Measurements from ENCODE around the gene FEM1A.

FEM1A gene

DNA sequence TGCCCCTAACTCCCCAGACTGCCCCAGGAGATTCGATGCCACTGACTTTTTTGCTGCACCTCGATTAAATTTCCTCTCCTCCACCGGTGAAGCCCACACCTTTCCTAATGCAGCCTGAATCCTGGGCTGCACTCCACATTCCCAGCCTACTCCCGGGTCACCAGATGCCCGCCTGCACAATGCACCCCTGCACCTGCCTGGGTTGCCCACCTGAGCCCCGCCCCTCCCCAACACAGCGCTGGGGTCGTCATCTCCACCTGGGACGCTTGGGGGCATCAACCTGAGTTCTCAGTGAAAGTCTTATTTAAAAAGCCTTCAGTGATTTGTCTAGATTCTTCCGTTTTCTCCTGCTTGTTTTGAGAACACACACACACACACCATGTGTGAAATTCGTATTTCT, 43.3 kb upstream of the FEM1A start:
- ChIA-PET CTCF (no interaction called here), POLR2A (no interaction called here)
- TF ChIP-seq, protein P1, sequence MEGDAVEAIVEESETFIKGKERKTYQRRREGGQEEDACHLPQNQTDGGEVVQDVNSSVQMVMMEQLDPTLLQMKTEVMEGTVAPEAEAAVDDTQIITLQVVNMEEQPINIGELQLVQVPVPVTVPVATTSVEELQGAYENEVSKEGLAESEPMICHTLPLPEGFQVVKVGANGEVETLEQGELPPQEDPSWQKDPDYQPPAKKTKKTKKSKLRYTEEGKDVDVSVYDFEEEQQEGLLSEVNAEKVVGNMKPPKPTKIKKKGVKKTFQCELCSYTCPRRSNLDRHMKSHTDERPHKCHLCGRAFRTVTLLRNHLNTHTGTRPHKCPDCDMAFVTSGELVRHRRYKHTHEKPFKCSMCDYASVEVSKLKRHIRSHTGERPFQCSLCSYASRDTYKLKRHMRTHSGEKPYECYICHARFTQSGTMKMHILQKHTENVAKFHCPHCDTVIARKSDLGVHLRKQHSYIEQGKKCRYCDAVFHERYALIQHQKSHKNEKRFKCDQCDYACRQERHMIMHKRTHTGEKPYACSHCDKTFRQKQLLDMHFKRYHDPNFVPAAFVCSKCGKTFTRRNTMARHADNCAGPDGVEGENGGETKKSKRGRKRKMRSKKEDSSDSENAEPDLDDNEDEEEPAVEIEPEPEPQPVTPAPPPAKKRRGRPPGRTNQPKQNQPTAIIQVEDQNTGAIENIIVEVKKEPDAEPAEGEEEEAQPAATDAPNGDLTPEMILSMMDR (IDR thresholded peaks at IDR 0.05; ENCODE audit: control extremely low read depth, extremely low read depth, low read depth, missing control alignments), result no peak
- no peak for DNase-seq (ENCODE audit: extremely low spot score)

GRCh38 chr19:4748589-4748988, 42.9 kb upstream of the FEM1A start:
- POLR2A ChIA-PET, result no interaction called here
- DNase-seq (ENCODE audit: extremely low spot score), result no peak
- CTCF ChIA-PET, result interaction anchor here (1.1 kb wide), 1 partner anchor 14 kb away, joined by 4 read pairs; no protein-coding TSS in a partner anchor

DNA sequence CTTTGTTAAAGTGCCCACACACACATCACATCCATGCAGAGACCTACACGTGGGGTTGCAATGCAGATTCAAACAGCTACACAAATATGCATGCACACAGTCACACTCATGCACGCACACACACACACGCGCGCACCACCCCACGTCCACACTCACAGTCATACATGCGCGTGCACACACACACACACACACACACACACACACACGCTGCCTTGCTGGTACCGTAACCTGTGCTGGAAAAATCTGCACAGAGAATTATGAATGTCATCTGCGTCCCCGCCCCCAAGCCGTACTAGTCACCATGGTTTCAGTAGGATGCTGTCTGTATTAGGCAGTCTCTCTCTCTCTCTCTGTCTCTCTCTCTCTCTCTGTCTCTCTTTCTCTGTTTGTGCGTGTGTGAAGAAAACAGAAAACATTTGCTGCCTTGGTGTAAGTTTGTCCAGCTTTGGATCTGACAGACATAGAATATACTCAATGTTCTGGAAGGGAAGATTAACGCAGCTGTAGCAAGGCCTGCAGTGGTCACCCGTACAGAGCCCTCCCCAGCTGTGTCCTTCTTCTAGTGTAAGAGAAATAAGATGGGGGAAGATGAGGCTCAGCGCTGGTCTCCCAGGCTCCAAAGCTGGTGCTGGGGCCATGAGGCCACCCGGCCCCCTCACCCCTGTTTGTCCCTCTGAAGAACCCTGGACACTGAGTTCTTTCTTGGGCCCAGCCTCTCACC, 41.5 kb upstream of the FEM1A start:
- ChIA-PET CTCF (interaction anchor here (0.8 to 1.1 kb wide), 2 partner anchors 12 to 19 kb away, joined by 3 to 4 read pairs; no protein-coding TSS in a partner anchor), POLR2A (interaction anchor here (0.5 kb wide), 1 partner anchor 1688 kb away, joined by 5 read pairs; no protein-coding TSS in a partner anchor)
- no peak for DNase-seq (ENCODE audit: extremely low spot score)
- TF ChIP-seq, protein P1 (IDR thresholded peaks at IDR 0.05; ENCODE audit: control extremely low read depth, extremely low read depth, low read depth, missing control alignments), result no peak

More at GRCh38 chr19:4748589-4748988, 42.9 kb upstream of the FEM1A start:
- TF ChIP-seq, protein P1 (IDR thresholded peaks at IDR 0.05; ENCODE audit: control extremely low read depth, extremely low read depth, low read depth, missing control alignments), result no peak

GRCh38 chr19:4754248-4754647, 37.3 kb upstream of the FEM1A start:
- TF ChIP-seq, protein P1 (IDR thresholded peaks at IDR 0.05; ENCODE audit: control extremely low read depth, extremely low read depth, low read depth, missing control alignments), result no peak
- POLR2A ChIA-PET, result no interaction called here
- CTCF ChIA-PET, result interaction anchor here (0.6 to 1.0 kb wide), 3 partner anchors 9 to 129 kb away, joined by 3 read pairs; no protein-coding TSS in a partner anchor
- DNase-seq (ENCODE audit: extremely low spot score), result no peak

DNA sequence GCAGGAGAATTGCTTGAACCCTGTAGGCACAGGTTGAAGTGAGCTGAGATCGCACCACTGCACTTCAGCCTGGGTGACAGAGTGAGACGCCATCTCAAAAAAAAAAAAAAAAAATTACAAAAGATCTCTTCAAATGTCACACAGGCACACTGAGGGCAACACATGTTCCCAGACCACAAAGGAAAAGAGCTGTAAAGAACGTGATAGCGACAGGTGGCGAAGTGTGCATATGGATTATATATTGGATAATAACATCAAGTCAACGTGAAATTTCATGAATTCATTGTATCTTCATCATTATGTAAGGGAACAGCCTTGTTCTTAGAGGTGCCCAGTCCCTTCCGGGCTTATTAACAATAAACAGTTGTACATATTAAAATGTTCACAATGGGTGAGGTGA, 36.1 kb upstream of the FEM1A start:
- POLR2A ChIA-PET, result no interaction called here
- CTCF ChIA-PET, result no interaction called here
- TF ChIP-seq, protein P1 (IDR thresholded peaks at IDR 0.05; ENCODE audit: control extremely low read depth, extremely low read depth, low read depth, missing control alignments), result no peak
- DNase-seq (ENCODE audit: extremely low spot score), result no peak

GRCh38 chr19:4758082-4758481, 33.5 kb upstream of the FEM1A start:
- no peak for DNase-seq (ENCODE audit: extremely low spot score)
- CTCF ChIA-PET, result no interaction called here
- POLR2A ChIA-PET, result no interaction called here
- TF ChIP-seq, protein P1 (IDR thresholded peaks at IDR 0.05; ENCODE audit: control extremely low read depth, extremely low read depth, low read depth, missing control alignments), result no peak
